Kidney tubule cell (primary cell): ENCODE measurements around the gene TRRAP.
"Not testable (repeated sequence)": the region's sequence is repeated elsewhere in the genome, so short reads cannot be mapped to it uniquely, and the experiment has no call there.

Experiments used
- DNase-seq: peaks from one replicate; pipeline ENCODE4 v3.0.0-alpha.2; 2018; ENCODE audit warnings: low spot score

Gene TRRAP

GRCh38 chr7:98878365-98879197 is at the start of gene TRRAP:
Gene TRRAP, plus strand, starts transcription at chr7:98878532. Its CDS starts 2,619 bp downstream, at chr7:98881151.
- DNase-seq: peak; percentile 77

- no peak for DNase-seq
These were observed 47.3 kb upstream of the TRRAP start for GRCh38 chr7:98830972-98831548.

GRCh38 chr7:98831641-98832221 is 46.6 kb upstream of the TRRAP start:
- peak; percentile 43 for DNase-seq

- DNase-seq: no peak
These were observed 45.3 kb upstream of the TRRAP start for GRCh38 chr7:98833022-98833421.

- no peak for DNase-seq
These were observed 43.4 kb upstream of the TRRAP start for GRCh38 chr7:98834949-98835348.

- DNase-seq: peak; percentile 51
These were observed 41.3 kb upstream of the TRRAP start for GRCh38 chr7:98836811-98837629.

GRCh38 chr7:98837630-98837972 is 40.7 kb upstream of the TRRAP start:
- no peak for DNase-seq

GRCh38 chr7:98840096-98840495 is 38.2 kb upstream of the TRRAP start:
- no peak for DNase-seq

- DNase-seq: peak; percentile 77
These were observed 37.6 kb upstream of the TRRAP start for GRCh38 chr7:98840722-98841121.

GRCh38 chr7:98841179-98841997 is 36.9 kb upstream of the TRRAP start:
- peak; percentile 77 for DNase-seq

- not testable (repeated sequence) for DNase-seq
These were observed 35.8 kb upstream of the TRRAP start for GRCh38 chr7:98842552-98842951.

GRCh38 chr7:98848918-98849317 is 29.4 kb upstream of the TRRAP start:
- no peak for DNase-seq

- DNase-seq: peak; percentile 86
These were observed 25.5 kb upstream of the TRRAP start for GRCh38 chr7:98852826-98853225.

- peak; percentile 89 for DNase-seq
These were observed 22.5 kb upstream of the TRRAP start for GRCh38 chr7:98855610-98856422.

GRCh38 chr7:98860071-98860470 is 18.3 kb upstream of the TRRAP start:
- no peak for DNase-seq

- no peak for DNase-seq
These were observed 16.1 kb upstream of the TRRAP start for GRCh38 chr7:98862203-98862602.

GRCh38 chr7:98862716-98863420 is 15.5 kb upstream of the TRRAP start:
- no peak for DNase-seq

- no peak for DNase-seq
These were observed 14.7 kb upstream of the TRRAP start for GRCh38 chr7:98863601-98864000.

GRCh38 chr7:98864731-98865453 is 13.4 kb upstream of the TRRAP start:
- peak; percentile 32 for DNase-seq
